ENCODE data around the gene SENP2. TPM values are rescaled to one million over a fixed set of nuclear protein-coding genes. Genes with fewer than 3 reads are reported as not detected.
"Not testable (repeated sequence)": the region's sequence is repeated elsewhere in the genome, so short reads cannot be mapped to it uniquely, and the experiment has no call there.

The SENP2 gene
- total and polyA plus RNA-seq, 5 donors from 2014 or later: 14.3 to 51.7 (median 19.8) TPM

- H3K4me3 Mint-ChIP-seq: no peak overlapping the region
- Histone ChIP-seq H3K27ac (ENCODE audit: insufficient read depth, low read length, poor library complexity, severe bottlenecking) (no peak overlapping the region), H3K9me3 (ENCODE audit: control insufficient read depth in 2 of 2, low read length in 2 of 2) (no peaks in the 10 kb centered on the region), H3K4me1 (ENCODE audit: control insufficient read depth, insufficient read depth, low read length, poor library complexity, severe bottlenecking) (no peaks in the 10 kb centered on the region), H3K27me3 (ENCODE audit: control insufficient read depth, insufficient read depth, low read length) (no peaks in the 10 kb centered on the region), H3K36me3 (ENCODE audit: control insufficient read depth, insufficient read depth, low read length) (no peaks in the 10 kb centered on the region), H3K4me3 (ENCODE audit: low read depth, low read length) (no peak overlapping the region)
- H3K4me1 Mint-ChIP-seq: peaks cover 0 to 2% (median 0%) of the 10 kb centered on the region in 4 donors
- no peak overlapping the region for H3K27ac Mint-ChIP-seq
- H3K27me3 Mint-ChIP-seq: peaks cover 21% of the 10 kb centered on the region
- DNase-seq (no peak), ATAC-seq (ENCODE audit: low read depth in 2 of 2) (no peak)
- no peaks in the 10 kb centered on the region for H3K9me3 Mint-ChIP-seq
- no peaks in the 10 kb centered on the region for H3K36me3 Mint-ChIP-seq
Observed at GRCh38 chr3:185657211-185657610, 71.1 kb downstream of the SENP2 start.

GRCh38 chr3:185657691-185658503 lies 71.8 kb downstream of the SENP2 start:
- DNase-seq (no peak), ATAC-seq (ENCODE audit: low read depth in 2 of 2) (no peak)
- Mint-ChIP-seq H3K4me1 (peaks cover 0 to 2% (median 0%) of the 10 kb centered on the region in 4 donors), H3K27ac (no peak overlapping the region), H3K36me3 (no peaks in the 10 kb centered on the region), H3K9me3 (no peaks in the 10 kb centered on the region), H3K4me3 (no peak overlapping the region), H3K27me3 (peaks cover 19% of the 10 kb centered on the region)
- H3K27me3 ChIP-seq (ENCODE audit: control insufficient read depth, insufficient read depth, low read length): no peaks in the 10 kb centered on the region
- H3K4me3 ChIP-seq (ENCODE audit: low read depth, low read length): no peak overlapping the region
- no peak overlapping the region for H3K27ac ChIP-seq (ENCODE audit: insufficient read depth, low read length, poor library complexity, severe bottlenecking)
- H3K4me1 ChIP-seq (ENCODE audit: control insufficient read depth, insufficient read depth, low read length, poor library complexity, severe bottlenecking): no peaks in the 10 kb centered on the region
- no peaks in the 10 kb centered on the region for H3K9me3 ChIP-seq (ENCODE audit: control insufficient read depth in 2 of 2, low read length in 2 of 2)
- H3K36me3 ChIP-seq (ENCODE audit: control insufficient read depth, insufficient read depth, low read length): no peaks in the 10 kb centered on the region

- Mint-ChIP-seq H3K27ac (no peak overlapping the region), H3K4me3 (no peak overlapping the region), H3K27me3 (peaks cover 21% of the 10 kb centered on the region), H3K9me3 (no peaks in the 10 kb centered on the region), H3K4me1 (peaks cover 0 to 2% (median 0%) of the 10 kb centered on the region in 4 donors), H3K36me3 (no peaks in the 10 kb centered on the region)
- no peak overlapping the region for H3K4me3 ChIP-seq (ENCODE audit: low read depth, low read length)
- H3K9me3 ChIP-seq (ENCODE audit: control insufficient read depth in 2 of 2, low read length in 2 of 2): no peaks in the 10 kb centered on the region
- no peaks in the 10 kb centered on the region for H3K4me1 ChIP-seq (ENCODE audit: control insufficient read depth, insufficient read depth, low read length, poor library complexity, severe bottlenecking)
- no peak overlapping the region for H3K27ac ChIP-seq (ENCODE audit: insufficient read depth, low read length, poor library complexity, severe bottlenecking)
- ATAC-seq (ENCODE audit: low read depth in 2 of 2) (no peak), DNase-seq (no peak)
- no peaks in the 10 kb centered on the region for H3K36me3 ChIP-seq (ENCODE audit: control insufficient read depth, insufficient read depth, low read length)
- H3K27me3 ChIP-seq (ENCODE audit: control insufficient read depth, insufficient read depth, low read length): peaks cover 2% of the 10 kb centered on the region
Observed at GRCh38 chr3:185658504-185658912, 72.4 kb downstream of the SENP2 start.

GRCh38 chr3:185658943-185659342 lies 72.8 kb downstream of the SENP2 start:
- Mint-ChIP-seq H3K4me3 (no peak overlapping the region), H3K4me1 (peaks cover 0 to 2% (median 0%) of the 10 kb centered on the region in 4 donors), H3K9me3 (no peaks in the 10 kb centered on the region), H3K27ac (no peak overlapping the region), H3K27me3 (peaks cover 21% of the 10 kb centered on the region), H3K36me3 (no peaks in the 10 kb centered on the region)
- no peak for DNase-seq
- H3K4me1 ChIP-seq (ENCODE audit: control insufficient read depth, insufficient read depth, low read length, poor library complexity, severe bottlenecking): no peaks in the 10 kb centered on the region
- no peak overlapping the region for H3K27ac ChIP-seq (ENCODE audit: insufficient read depth, low read length, poor library complexity, severe bottlenecking)
- no peak for ATAC-seq (ENCODE audit: low read depth in 2 of 2)
- no peak overlapping the region for H3K4me3 ChIP-seq (ENCODE audit: low read depth, low read length)
- no peaks in the 10 kb centered on the region for H3K9me3 ChIP-seq (ENCODE audit: control insufficient read depth in 2 of 2, low read length in 2 of 2)
- peaks cover 2% of the 10 kb centered on the region for H3K27me3 ChIP-seq (ENCODE audit: control insufficient read depth, insufficient read depth, low read length)
- no peaks in the 10 kb centered on the region for H3K36me3 ChIP-seq (ENCODE audit: control insufficient read depth, insufficient read depth, low read length)

- Mint-ChIP-seq H3K27ac (no peak overlapping the region), H3K4me3 (peak overlapping the region in 1 of 4 donors; percentile 68), H3K36me3 (no peaks in the 10 kb centered on the region), H3K4me1 (peaks cover 0 to 2% (median 0%) of the 10 kb centered on the region in 4 donors), H3K9me3 (no peaks in the 10 kb centered on the region), H3K27me3 (peaks cover 33% of the 10 kb centered on the region)
- Histone ChIP-seq H3K27me3 (ENCODE audit: control insufficient read depth, insufficient read depth, low read length) (peaks cover 2% of the 10 kb centered on the region), H3K36me3 (ENCODE audit: control insufficient read depth, insufficient read depth, low read length) (no peaks in the 10 kb centered on the region), H3K9me3 (ENCODE audit: control insufficient read depth in 2 of 2, low read length in 2 of 2) (no peaks in the 10 kb centered on the region), H3K27ac (ENCODE audit: insufficient read depth, low read length, poor library complexity, severe bottlenecking) (no peak overlapping the region), H3K4me1 (ENCODE audit: control insufficient read depth, insufficient read depth, low read length, poor library complexity, severe bottlenecking) (no peaks in the 10 kb centered on the region), H3K4me3 (ENCODE audit: low read depth, low read length) (no peak overlapping the region)
- ATAC-seq (ENCODE audit: low read depth in 2 of 2) (peak; percentile 62 to 71), DNase-seq (peak; percentile 18 to 74 (median 32))
Observed at GRCh38 chr3:185659942-185660921, 74.1 kb downstream of the SENP2 start.

GRCh38 chr3:185661296-185661695 lies 75.2 kb downstream of the SENP2 start:
- H3K4me1 Mint-ChIP-seq; H3K4me1 ChIP-seq (ENCODE audit: control insufficient read depth, insufficient read depth, low read length, poor library complexity, severe bottlenecking); ATAC-seq (ENCODE audit: low read depth in 2 of 2); H3K27me3 ChIP-seq (ENCODE audit: control insufficient read depth, insufficient read depth, low read length); H3K27ac ChIP-seq (ENCODE audit: insufficient read depth, low read length, poor library complexity, severe bottlenecking); DNase-seq; H3K36me3 Mint-ChIP-seq; H3K4me3 Mint-ChIP-seq; H3K36me3 ChIP-seq (ENCODE audit: control insufficient read depth, insufficient read depth, low read length); H3K9me3 Mint-ChIP-seq; H3K4me3 ChIP-seq (ENCODE audit: low read depth, low read length); H3K27ac Mint-ChIP-seq; H3K9me3 ChIP-seq (ENCODE audit: control insufficient read depth in 2 of 2, low read length in 2 of 2): not testable (repeated sequence)
- H3K27me3 Mint-ChIP-seq: peaks cover 33% of the 10 kb centered on the region

GRCh38 chr3:185661772-185662171 lies 75.7 kb downstream of the SENP2 start:
- Histone ChIP-seq H3K4me3 (ENCODE audit: low read depth, low read length) (no peak overlapping the region), H3K27ac (ENCODE audit: insufficient read depth, low read length, poor library complexity, severe bottlenecking) (no peak overlapping the region), H3K9me3 (ENCODE audit: control insufficient read depth in 2 of 2, low read length in 2 of 2) (no peaks in the 10 kb centered on the region), H3K4me1 (ENCODE audit: control insufficient read depth, insufficient read depth, low read length, poor library complexity, severe bottlenecking) (no peaks in the 10 kb centered on the region), H3K27me3 (ENCODE audit: control insufficient read depth, insufficient read depth, low read length) (peaks cover 2% of the 10 kb centered on the region), H3K36me3 (ENCODE audit: control insufficient read depth, insufficient read depth, low read length) (no peaks in the 10 kb centered on the region)
- ATAC-seq (ENCODE audit: low read depth in 2 of 2) (no peak), DNase-seq (no peak)
- peak overlapping the region in 1 of 3 donors; percentile 76 for H3K27ac Mint-ChIP-seq
- no peaks in the 10 kb centered on the region for H3K36me3 Mint-ChIP-seq
- H3K9me3 Mint-ChIP-seq: no peaks in the 10 kb centered on the region
- H3K4me3 Mint-ChIP-seq: no peak overlapping the region
- H3K27me3 Mint-ChIP-seq: peaks cover 33% of the 10 kb centered on the region
- peaks cover 0 to 2% (median 0%) of the 10 kb centered on the region in 4 donors for H3K4me1 Mint-ChIP-seq

Data from CD4-positive, CD25-positive, alpha-beta regulatory T cell (primary cell).